LNCAP (cell line): ENCODE measurements around the gene TRAPPC12.
A peak's percentile ranks its signal among the peaks of the same experiment; 100 is the strongest.

Source experiments
- TF ChIP-seq, protein P1 (sequence below): fragments of 450-650 bp; IDR thresholded peaks from 2 replicates; pipeline ENCODE4 v1.5.1; 2017; ENCODE audit warnings: mild to moderate bottlenecking

Gene TRAPPC12

DNA sequence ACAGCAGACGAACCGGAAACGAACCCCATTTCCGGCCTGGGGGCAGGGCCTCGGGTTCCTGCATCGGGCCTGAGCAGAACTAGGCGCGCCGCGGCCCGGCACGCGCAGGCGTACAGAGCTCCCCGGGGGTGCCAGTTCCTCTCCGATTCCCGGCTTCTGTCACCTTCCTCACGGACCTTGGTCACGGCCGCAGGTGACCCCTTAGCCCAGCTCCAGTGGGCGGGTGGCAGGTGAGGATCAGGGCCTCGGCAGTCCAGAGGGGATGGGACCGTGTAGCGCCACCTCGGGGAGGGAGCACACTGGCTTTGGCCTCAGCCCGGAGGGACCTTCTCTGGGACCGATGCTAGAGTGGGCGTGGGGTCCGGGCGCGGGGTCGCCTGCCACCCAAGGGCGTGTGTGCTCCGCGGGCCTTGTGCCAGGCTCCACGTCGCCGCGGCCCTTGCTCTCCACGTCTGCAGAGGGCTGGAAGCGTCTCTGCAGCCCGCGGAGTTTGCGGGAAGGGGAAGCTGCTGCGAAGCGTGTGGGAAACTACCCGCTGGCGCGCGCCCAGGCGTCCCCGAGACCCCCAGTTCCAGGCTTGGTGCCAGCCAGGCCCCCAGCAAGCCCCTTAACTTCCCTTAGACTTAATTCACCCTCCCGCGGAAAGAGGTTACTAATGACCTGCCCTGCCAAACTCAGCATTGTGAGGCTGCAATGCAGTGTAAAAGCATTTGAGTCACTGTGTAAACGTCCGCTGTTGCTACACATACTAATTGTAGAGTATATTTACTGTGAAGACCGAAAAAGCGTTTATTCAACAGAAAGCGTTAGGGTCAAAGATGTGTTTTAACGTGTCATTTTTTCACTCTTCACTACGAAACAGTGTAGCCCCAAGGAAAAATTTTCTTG, at the start of gene TRAPPC12:
Gene TRAPPC12, plus strand, starts transcription at position 48 of the 888 bp plus-strand sequence. CDS start 7,930 bp downstream, outside the sequence.
- TF ChIP-seq, protein P1, sequence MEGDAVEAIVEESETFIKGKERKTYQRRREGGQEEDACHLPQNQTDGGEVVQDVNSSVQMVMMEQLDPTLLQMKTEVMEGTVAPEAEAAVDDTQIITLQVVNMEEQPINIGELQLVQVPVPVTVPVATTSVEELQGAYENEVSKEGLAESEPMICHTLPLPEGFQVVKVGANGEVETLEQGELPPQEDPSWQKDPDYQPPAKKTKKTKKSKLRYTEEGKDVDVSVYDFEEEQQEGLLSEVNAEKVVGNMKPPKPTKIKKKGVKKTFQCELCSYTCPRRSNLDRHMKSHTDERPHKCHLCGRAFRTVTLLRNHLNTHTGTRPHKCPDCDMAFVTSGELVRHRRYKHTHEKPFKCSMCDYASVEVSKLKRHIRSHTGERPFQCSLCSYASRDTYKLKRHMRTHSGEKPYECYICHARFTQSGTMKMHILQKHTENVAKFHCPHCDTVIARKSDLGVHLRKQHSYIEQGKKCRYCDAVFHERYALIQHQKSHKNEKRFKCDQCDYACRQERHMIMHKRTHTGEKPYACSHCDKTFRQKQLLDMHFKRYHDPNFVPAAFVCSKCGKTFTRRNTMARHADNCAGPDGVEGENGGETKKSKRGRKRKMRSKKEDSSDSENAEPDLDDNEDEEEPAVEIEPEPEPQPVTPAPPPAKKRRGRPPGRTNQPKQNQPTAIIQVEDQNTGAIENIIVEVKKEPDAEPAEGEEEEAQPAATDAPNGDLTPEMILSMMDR = peak; percentile 45

DNA sequence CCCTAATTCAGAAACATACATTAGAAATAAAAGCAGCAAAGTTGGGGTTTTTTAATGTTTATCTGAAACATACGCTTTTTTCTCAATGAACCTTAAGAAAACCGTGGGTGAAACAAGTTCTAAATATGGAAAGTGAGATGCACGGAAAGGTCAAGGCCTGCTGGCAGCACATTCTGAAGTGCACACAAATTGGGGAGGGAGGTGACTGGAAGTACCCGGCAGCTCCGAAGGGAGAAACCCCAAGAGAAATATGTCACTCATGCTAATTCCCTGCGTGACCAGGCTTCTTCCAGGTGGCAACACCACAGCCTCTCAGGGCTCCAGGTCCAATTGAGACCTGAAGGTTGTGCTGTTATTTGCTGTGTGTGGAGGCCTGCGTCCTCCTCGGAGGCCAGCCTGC, 47.4 kb upstream of the TRAPPC12 start:
- TF ChIP-seq, protein P1 = no peak

DNA sequence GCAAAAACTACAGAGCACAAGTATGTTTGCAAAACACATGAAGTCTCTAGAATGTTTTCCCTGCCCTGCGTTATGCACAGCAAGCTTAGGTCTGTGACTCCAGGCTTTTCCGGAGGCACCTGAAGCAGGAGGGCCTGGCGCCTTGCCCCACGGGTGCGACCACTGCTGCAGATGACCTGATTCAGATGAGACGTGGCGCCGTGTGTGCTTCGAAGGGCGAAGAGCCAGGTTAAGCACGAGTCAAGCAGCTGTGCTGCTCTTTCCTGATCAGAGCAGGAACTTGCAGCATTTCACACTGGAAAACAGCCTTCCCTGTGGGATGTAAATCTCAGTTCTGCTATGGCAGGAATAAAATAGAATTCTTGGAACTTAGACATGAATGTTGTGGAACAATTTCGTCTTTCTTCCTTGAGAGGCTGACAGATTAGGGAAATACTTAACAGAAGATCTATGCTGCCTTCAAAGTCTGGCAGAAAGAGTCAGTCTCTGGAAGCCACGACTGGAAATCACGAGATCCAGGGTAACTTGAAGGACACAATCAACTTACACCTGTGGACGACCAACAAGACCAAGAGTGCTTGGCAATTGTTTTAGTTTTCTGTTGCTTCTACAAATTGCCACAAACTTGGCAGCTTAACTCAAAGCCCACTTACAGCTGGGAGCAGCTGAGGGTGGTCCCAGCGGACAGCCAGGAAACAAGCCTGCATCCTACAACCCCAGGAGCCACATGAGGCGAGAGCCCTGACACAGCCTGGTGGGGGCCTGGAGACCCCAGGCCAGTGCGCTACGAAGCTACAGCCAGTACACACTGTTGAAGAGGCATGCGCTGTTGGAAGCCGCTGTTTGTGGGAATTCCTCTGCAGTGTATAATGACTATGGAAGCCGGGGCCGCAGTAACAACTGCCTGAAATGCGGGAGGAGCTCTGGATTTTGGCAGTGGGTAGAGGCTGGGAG, 44.8 kb upstream of the TRAPPC12 start:
- TF ChIP-seq, protein P1 = no peak

DNA sequence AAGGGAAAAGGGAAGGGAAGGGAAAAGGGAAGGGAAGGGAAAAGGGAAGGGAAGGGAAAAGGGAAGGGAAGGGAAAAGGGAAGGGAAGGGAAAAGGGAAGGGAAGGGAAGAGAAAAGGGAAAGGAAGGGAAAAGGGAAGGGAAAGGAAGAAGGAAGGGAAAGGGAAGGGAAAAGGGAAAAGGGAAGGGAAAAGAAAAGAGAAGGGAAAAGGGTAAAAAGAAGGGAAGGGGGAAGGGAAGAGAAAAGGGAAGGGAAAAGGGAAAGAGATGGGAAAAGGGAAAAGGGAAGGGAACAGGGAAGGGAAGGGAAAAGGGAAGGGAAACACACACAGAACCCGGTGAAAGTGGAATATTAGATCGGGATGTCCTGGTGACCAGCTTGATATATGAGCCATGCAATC, 42.6 kb upstream of the TRAPPC12 start:
- TF ChIP-seq, protein P1 = no peak

DNA sequence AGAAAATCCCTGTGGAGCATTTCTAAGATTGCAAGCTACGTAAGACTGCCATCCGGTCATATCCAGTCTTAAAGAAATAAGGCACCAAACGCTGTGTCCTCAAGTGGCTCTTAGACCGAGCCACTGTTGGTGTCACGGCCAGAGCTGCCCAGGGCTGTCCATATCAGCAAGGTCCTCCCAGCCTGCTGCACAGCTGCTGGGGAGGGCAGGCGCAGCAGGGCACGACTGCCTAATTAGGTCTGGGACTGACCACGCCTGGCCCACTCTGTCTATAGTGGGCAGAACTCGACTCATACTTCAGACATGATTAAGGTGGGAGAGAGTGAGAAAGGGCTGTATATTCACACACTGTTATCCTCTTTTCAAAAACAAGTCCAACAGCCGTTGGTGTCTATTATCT, 41.2 kb upstream of the TRAPPC12 start:
- TF ChIP-seq, protein P1 = no peak

DNA sequence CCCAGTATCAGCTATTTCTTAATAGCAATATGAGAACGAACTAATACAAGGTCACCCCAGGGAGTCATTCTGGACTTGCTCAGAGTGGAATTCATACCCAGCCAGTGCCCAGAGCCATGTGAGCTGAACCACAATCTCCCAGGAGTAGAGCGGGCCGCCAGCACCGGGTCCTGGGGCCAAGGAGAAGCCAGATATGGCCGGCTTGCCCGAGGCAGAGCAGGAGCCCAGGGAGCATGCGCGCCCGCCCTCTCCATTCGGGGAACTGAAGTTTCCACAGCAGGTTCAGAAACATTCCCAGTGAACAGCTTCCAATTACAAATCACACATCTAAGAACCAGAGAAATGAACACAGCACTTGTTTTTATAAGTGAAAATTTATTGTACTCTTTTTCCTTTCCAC, 39.4 kb upstream of the TRAPPC12 start:
- TF ChIP-seq, protein P1 = no peak

DNA sequence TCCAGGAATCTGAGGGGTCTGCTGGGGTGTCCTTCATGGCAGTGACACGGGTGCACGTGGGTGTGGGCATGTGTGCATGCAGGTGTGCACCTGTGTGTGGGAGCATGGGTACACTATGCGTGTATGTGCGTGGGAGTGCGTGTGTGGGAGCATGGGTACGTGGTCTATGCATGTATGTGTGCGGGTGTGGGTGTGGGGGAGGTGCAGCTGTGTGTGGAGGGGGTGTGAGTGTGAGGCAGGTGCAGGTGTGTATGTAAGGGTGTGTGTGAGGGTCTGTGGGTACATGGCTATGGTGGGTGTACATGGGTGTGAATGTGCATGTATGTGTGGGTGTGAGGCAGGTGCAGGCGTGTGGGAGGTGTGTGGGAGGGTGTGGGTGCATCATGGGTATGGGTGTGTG, 38.2 kb upstream of the TRAPPC12 start:
- TF ChIP-seq, protein P1 = no peak
